ENCODE data around the gene CSGALNACT2. TPM values are rescaled to one million over a fixed set of nuclear protein-coding genes. Genes with fewer than 3 reads are reported as not detected.
A peak's percentile ranks its signal among the peaks of the same experiment; 100 is the strongest.

CSGALNACT2 gene
- total and polyA plus RNA-seq, 8 donors: 2.3 to 8.6 (median 4.9) TPM

- FAIRE-seq (no peak), ATAC-seq (no peak), DNase-seq (peak in 1 of 6 donors; percentile 54)
- Histone ChIP-seq H3K4me1 (no peaks in the 10 kb centered on the region), H3K4me3 (no peak overlapping the region), H3K27me3 (peaks cover 0 to 6% (median 2%) of the 10 kb centered on the region in 4 donors), H3K36me3 (no peaks in the 10 kb centered on the region), H3K27ac (no peak overlapping the region), H3K9me3 (no peaks in the 10 kb centered on the region)
- TF ChIP-seq CTCF (IDR thresholded peaks at IDR 0.05): no peak
- intact Hi-C loops (cut with DNase I): no loop called here
- 86 to 89% methylated on average over 8 of the region's 8 CpGs for WGBS, 2 donors
These were observed 88.9 kb downstream of the CSGALNACT2 start for GRCh38 chr10:43226851-43227845.

- peaks cover 0 to 6% (median 2%) of the 10 kb centered on the region in 4 donors for H3K27me3 ChIP-seq
- FAIRE-seq: no peak
These were observed 89.9 kb downstream of the CSGALNACT2 start for GRCh38 chr10:43227911-43228782.

GRCh38 chr10:43228783-43229207 is 90.5 kb downstream of the CSGALNACT2 start:
- DNase-seq: peak in 3 of 6 donors; percentile 9 to 47 (median 16)
- Histone ChIP-seq H3K4me3 (peak overlapping the region in 3 of 4 donors; percentile 39 to 57 (median 46)), H3K4me1 (no peaks in the 10 kb centered on the region), H3K36me3 (no peaks in the 10 kb centered on the region), H3K9me3 (no peaks in the 10 kb centered on the region), H3K27me3 (peaks cover 0 to 6% (median 2%) of the 10 kb centered on the region in 4 donors), H3K27ac (no peak overlapping the region)
- intact Hi-C loops (cut with DNase I): no loop called here
- peak in 1 of 4 donors; percentile 10 for ATAC-seq
- no peak for FAIRE-seq
- no peak for TF ChIP-seq CTCF (IDR thresholded peaks at IDR 0.05)
- WGBS, 2 donors: 12 to 17% methylated on average over 23 of the region's 23 CpGs

More at GRCh38 chr10:43227911-43228782, 89.9 kb downstream of the CSGALNACT2 start:
- no peak for TF ChIP-seq CTCF (IDR thresholded peaks at IDR 0.05)
- DNase-seq (peak in 4 of 6 donors; percentile 5 to 59 (median 25)), ATAC-seq (no peak)
- H3K36me3 ChIP-seq: no peaks in the 10 kb centered on the region
- no peaks in the 10 kb centered on the region for H3K4me1 ChIP-seq
- H3K9me3 ChIP-seq: no peaks in the 10 kb centered on the region
- WGBS, 2 donors: 64 to 68% methylated on average over 14 of the region's 14 CpGs
- no peak overlapping the region for H3K27ac ChIP-seq
- intact Hi-C loops (cut with DNase I): no loop called here
- no peak overlapping the region for H3K4me3 ChIP-seq

GRCh38 chr10:43229208-43230061 is 91.2 kb downstream of the CSGALNACT2 start:
- peaks cover 0 to 6% (median 2%) of the 10 kb centered on the region in 4 donors for H3K27me3 ChIP-seq
- H3K27ac ChIP-seq: no peak overlapping the region
- TF ChIP-seq CTCF (IDR thresholded peaks at IDR 0.05): no peak
- peak overlapping the region; percentile 27 to 57 (median 42) for H3K4me3 ChIP-seq
- ATAC-seq (peak; percentile 40 to 89 (median 71)), DNase-seq (peak in 4 of 6 donors; percentile 21 to 75 (median 48)), FAIRE-seq (no peak)
- intact Hi-C loops (cut with DNase I): no loop called here
- 1 to 2% methylated on average over 80 to 99 of the region's 99 CpGs for WGBS, 2 donors
- H3K9me3 ChIP-seq: no peaks in the 10 kb centered on the region
- no peaks in the 10 kb centered on the region for H3K4me1 ChIP-seq
- no peaks in the 10 kb centered on the region for H3K36me3 ChIP-seq
